IPS DF 19.7 (cell line): Measurements from ENCODE around the gene C1RL.
"Not testable (repeated sequence)": the region's sequence is repeated elsewhere in the genome, so short reads cannot be mapped to it uniquely, and the experiment has no call there.

Experiments
- DNase-seq: peaks from one replicate; pipeline ENCODE4 v3.0.0-alpha.2; 2013; ENCODE audit warnings: low read depth, low spot score

Gene C1RL

DNA sequence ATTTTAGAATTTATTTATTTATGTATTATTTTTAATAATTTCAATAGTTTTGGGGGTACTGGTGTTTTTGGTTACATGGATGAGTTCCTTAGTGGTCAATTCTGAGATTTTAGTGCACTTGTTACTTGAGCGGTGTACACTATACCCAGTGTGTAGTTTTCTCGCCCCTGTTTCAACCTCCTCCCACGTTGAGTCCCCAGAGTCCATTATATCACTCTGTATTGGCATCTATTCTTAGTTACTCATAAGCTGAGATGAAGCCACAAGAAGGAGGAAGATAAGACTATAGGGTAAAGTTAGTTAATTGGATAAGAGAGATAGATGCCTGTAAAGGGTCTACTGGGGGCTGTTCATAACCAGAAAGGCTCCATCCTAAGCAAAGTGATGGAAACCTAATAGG, 44.5 kb downstream of the C1RL start:
- DNase-seq, result no peak

DNA sequence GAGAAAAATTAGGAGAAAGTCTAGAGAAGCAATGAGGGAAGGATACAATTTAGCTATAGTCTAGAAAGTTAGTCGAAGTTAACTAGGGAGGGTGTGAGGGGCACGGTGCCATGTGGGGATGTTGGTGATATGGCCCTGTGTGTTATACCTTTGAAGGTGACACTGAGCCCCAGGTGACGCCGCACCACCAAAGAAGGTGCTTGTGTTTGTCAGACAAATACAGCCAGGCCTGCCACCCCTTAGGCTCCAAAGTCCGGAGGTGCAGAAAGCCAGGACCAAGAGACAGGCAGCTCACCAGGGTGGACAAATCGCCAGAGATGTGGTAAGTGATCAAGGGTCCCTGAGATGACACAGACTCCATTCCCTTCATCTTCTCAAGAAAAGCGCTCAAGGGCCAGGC, 47.4 kb downstream of the C1RL start:
- DNase-seq, result no peak

DNA sequence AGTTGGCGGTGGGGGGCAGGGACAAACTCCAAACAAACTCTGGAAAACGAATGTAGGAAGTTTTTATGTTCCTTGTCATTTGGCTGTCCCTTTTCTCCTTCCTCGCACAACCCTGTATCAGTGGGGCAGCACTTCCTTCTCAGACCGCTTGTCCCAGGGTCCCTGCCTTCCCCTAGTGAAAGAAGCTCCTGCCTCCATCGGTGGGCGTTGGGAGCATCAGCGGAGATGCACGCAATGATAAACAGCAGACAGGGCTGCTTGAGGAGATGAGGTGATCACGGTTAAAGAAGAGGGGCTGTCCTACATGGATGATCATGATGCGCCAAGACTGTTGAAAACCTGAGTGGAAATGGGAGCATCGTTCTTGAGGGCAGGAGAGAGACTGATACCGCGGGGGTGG, 47.9 kb downstream of the C1RL start:
- DNase-seq, result no peak

DNA sequence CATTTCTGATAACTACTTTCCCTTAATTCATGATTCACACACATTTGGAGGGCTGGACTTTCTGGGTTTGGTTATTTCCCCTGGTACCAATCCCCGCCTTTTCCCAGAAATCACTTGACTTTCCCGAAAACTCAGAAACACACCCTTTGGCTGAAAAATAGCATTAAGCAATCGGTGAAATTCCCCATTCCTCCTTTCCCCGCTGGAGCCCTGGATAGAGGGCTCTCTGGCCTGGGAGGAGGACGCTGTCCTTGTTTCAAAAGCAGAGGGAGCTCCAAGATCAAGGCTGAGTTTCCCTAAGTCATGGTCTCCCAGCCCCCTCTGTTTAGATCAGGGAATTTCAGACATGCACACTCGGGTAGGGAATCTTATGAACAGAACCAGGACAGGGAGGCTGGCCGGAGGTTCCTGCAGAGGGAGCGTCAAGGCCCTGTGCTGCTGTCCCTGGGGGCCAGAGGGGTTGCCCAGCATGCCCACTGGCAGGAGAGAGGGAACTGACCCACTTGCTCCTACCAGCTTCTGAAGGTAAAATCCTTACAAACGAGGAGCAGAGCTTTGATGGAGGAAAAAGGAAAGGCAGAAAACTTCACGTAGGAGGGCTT, 48.6 kb downstream of the C1RL start, which contains the start of gene C1S:
C1S (plus strand) TSS at position 366 of the 602 bp plus-strand sequence. CDS start 1,195 bp downstream, outside the sequence.
- peak; percentile 59 for DNase-seq

DNA sequence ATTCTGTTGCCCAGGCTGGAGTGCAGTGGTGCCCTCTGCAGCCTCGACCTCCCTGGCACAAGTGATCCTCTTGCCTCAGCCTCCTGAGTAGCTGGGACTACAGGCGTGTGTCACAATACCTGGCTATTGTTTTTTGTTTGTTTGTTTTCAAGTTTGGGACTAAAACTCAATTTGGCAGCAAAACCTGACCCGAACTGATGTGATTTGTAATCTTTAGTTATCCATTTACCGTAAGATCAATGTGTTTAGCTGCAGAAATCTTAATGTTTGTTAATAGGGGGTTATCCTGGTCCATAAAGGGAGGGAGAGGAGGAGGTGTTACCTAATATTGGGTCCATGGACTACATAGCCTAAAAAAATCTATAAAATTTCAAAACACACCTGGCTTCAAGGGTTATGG, 49.2 kb downstream of the C1RL start:
- no peak for DNase-seq

DNA sequence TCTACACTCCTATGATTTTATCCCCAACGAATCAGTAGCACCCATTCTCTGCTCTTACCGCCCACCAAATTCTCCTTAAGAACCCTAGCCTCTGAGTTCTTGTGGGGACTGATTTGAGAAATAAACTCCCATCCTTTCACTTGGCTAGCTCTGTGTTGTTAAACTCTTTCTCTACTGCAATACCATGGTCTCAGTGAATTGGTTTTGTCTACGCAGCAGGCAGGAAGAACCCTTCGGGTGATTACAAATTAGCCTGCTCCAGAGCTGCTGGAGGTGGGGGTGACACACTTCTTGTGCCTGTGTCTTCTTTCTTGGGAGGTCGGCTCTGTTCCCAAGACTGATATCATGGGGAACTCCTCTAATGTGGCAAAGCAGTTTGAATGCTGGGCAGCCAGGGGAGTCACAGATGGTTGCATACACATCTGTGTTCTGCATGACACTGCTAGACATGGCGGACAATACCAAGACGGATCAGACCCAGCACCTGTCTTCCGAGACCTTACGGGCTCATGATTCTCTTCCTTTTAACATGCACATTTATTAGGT, 50.1 kb downstream of the C1RL start:
- DNase-seq, result no peak

DNA sequence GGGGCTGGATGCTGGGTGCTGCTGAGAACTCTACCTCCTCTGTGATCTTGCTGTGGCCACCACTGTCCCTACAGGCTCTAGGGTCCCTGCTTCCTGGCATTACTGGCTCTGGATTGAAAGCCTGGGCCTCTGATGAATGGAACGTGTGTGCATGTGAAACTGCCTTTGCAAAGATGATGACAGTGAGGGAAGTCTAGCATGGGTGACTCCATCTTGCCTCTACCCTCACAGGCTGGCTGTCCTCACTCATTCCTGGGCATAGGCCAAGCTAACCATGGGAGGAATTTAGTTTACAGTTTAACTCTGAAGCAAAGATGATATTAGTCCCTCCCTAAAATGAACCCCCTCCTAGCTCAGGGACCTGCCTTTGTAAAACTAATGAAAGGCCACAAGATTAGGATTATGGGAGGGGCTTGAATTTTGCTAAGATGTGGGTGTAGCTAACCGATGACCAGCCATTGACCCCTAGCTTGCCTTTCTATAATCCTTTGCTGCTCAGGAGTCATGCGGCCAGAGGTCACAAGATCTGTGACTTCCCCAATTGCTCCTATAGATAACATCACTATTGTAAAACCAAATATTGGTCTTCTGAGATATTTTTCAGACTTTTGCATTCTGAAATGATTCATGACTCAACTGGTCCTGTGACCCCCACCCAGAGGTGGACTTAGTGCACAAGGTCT, 50.7 kb downstream of the C1RL start:
- no peak for DNase-seq

DNA sequence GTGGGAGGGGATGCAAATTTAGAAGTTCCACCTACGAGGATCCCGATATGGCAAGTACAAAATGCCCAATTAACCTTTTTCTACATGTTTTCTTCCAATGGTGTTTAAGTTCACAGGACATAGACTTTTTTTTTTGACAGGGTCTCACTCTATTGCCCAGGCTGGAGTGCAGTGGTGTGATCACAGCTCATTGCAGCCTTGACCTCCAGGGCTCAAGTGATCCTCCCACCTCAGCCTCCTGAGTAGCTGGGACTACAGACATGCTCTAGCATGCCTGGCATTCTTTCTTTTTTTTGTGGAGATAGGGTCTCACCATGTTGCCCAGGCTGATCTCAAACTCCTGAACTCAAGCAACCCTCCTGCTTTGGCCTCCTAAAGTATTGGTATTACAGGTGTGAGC, 53.3 kb downstream of the C1RL start:
- not testable (repeated sequence) for DNase-seq

DNA sequence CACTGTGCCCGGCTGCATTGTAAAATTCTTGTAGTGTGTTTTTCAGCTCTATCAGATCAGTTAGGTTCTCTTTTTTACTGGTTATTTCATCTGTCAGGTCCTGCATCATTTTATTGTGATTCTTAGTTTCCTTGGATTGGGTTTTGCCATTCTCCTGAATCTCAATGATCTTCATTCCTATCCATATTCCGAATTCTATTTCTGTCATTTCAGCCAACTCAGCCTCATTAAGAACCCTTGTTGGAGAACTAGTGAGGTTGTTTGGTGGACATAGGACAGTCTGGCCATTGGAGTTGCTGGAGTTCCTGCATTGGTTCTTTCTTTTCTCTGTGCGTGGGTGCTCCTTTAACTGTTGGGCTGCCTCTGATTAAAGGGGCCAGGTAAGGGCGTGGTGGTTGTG, 54.1 kb downstream of the C1RL start:
- no peak for DNase-seq

DNA sequence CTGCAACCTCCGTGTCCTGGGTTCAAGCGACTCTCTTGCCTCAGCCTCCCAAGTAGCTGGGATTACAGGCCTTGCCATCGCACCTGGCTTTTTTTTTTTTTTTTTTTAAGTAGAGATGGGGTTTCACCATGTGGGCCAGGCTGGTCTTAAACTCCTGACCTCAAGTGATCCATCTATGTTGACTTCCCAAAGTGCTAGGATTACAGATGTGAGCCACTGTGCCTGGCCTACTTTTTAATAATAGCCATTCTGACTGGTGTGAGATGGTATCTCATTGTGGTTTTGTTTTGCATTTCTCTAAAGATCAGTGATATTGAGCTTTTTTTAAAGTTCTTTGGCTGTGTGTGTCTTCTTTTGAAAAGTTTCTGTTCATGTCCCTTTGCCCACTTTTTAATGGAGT, 59.0 kb downstream of the C1RL start:
- not testable (repeated sequence) for DNase-seq

DNA sequence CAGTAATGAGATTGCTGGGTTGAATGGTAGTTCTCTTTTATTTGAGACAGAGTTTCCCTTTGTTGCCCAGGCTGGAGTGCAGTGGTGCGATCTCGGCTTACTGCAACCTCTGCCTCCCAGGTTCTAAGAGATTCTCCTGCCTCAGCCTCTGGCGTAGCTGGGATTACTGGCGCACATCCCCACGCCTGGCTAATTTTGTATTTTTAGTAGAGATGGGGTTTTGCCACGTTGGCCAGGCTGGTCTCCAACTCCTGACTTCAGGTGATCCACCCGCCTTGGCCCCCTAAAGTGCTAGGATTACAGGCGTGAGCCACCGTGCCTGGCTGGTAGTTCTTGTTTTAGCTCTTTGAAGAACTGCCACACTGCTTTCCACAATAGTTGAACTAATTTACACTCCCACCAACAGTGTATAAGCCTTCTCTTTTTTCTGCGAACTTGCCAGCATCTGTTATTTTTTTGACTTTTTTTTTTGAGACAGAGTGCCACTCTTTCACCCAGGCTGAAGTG, 59.5 kb downstream of the C1RL start:
- DNase-seq, result not testable (repeated sequence)

DNA sequence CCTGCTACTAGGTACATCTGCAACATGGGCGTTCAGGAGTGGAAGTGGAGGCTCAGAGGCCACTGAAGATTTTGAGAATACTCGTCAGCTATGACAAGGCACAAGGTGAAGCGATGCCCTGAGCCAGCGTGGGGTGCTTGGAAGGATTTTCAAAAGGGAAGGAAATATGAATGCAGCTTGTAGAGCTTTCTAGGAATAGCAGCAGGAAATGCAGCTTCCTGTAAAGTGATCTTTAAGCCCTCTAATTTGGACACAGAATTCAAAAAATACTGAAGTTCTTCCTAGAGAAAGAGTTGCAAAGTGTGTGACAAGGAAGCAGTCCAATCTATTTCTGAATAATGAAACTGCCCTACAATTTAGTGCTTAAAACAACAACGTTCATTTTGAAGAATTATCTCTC, 61.7 kb downstream of the C1RL start:
- DNase-seq, result no peak

DNA sequence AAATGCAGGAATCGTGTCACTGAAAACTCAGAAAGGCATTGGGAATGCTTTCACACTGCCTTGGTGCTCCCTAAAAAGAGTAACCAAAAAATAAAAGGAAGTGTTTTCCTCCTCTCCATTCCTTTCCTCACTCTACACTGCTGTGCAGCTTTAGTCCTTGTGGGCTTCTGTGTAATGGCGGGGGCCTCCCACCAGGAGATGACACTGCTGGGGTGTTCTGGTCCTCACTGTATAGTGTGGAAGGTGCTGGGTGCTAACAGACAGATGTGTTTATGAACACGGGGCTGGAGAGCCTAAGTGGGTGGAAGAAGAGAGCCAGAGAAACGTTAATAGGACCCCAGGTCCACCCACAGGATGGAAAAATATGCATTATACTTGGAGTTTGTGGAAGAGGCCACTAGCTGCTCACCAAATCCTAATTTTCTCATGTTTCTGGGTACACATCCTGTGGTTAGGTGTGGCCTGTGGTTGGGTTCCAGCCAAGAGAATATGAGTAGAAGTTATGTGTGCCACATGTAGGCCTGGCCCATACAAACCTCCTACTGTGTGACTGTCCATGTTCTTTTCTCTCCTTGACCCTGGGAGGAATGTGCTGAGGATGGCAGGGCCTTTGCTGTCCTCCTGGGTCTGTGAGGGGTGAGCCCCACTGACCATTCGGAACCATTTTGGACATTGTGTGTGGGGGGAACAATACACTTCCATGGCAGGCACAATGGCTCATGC, 62.5 kb downstream of the C1RL start:
- no peak for DNase-seq

DNA sequence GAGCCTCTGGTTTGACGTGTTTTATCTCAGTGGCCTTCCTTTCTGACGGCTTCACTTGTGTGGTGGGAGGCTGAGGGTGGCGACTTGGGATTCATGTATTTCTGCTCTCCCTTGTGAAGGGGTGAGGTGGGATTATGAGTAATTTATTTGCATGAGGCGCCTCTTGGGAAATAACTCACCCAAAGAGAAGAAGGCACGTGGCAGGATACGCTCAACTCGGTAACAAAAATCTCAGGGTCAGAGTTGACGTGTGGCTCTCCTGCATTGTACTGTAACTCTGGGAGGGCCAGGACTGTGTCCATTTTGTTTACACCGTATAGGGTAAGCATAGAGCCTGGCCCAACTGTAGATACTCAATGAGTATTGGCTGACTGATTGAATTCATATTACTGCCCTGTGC, 63.1 kb downstream of the C1RL start:
- DNase-seq, result no peak
